Glomerular visceral epithelial cell (primary cell): Measurements from ENCODE around the gene HSP90AA1.

Experiments used
- DNase-seq: peaks from one replicate; pipeline ENCODE4 v3.0.0-alpha.2; 2016; ENCODE audit errors: extremely low spot score

HSP90AA1 gene

GRCh38 chr14:102042699-102043098 lies 44.1 kb downstream of the HSP90AA1 start:
- no peak for DNase-seq

GRCh38 chr14:102040153-102040552 lies 46.7 kb downstream of the HSP90AA1 start:
- no peak for DNase-seq

- no peak for DNase-seq
Observed at GRCh38 chr14:102039157-102039556, 47.7 kb downstream of the HSP90AA1 start.

- DNase-seq, result no peak
Observed at GRCh38 chr14:102037686-102038085, 49.2 kb downstream of the HSP90AA1 start.

- no peak for DNase-seq
Observed at GRCh38 chr14:102035914-102036313, 50.9 kb downstream of the HSP90AA1 start.

- DNase-seq, result no peak
Observed at GRCh38 chr14:102034301-102034700, 52.5 kb downstream of the HSP90AA1 start.

- DNase-seq, result no peak
Observed at GRCh38 chr14:102033241-102033640, 53.6 kb downstream of the HSP90AA1 start.
